GM19099 (cell line): ENCODE results near the gene MCRIP2.

Experiments used
- POLR2A ChIP-seq: IDR thresholded peaks from 3 replicates; pipeline ENCODE4 v1.6.1; 2011; ENCODE audit warnings: low read depth; ENCODE audit not compliant: insufficient read length; ENCODE audit errors: extremely low read depth

Gene MCRIP2

GRCh38 chr16:648781-649589 is 7.4 kb downstream of the MCRIP2 start, which contains the start of gene WDR90:
TSS of gene WDR90 (plus strand) at chr16:649365. CDS start at chr16:649417, 52 bp downstream.
- TF ChIP-seq POLR2A: peak; percentile 60

DNA sequence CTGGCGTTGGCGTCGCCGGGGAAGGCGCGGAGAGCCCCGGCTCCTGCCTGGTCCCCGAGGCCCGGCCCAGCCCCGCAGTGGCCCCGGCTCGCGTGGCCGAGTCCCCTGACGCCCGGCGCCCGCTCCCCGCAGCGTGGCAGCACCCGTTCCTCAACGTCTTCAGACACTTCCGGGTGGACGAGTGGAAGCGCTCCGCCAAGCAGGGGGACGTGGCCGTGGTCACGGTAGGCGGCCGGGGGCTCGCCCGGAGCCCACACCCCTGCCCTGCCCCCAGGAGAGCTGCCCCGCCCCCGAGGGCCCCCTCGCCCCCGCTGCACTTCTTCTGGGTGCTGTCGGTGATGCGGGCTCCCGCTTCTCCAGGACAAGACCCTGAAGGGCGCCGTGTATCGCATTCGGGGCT is 8.0 kb downstream of the MCRIP2 start:
- TF ChIP-seq POLR2A: no peak

- TF ChIP-seq POLR2A: no peak
Observed at GRCh38 chr16:651844-652243, 10.2 kb downstream of the MCRIP2 start.

- no peak for TF ChIP-seq POLR2A
Observed at GRCh38 chr16:652454-653305, 11.1 kb downstream of the MCRIP2 start.

DNA sequence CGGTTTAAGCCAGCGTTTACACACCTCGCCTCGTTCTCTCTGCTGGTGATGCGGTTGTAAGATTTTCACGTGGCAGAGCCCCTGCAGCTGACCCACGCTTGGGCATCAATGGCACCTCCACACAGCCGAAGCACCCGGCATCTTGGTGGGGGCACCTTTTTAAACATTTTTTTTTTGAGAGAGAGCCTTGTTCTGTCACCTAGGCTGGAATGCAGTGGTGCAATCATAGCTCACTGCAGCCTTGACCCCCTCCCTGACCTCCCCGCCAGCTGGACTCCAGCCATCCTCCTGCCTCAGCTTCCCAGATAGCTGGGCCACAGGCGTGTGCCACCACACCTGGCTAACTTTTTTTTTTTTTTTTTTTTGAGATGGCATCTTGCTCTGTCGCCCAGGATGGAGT is 12.4 kb downstream of the MCRIP2 start:
- no peak for TF ChIP-seq POLR2A

GRCh38 chr16:657487-657886 is 15.9 kb downstream of the MCRIP2 start:
- no peak for TF ChIP-seq POLR2A

DNA sequence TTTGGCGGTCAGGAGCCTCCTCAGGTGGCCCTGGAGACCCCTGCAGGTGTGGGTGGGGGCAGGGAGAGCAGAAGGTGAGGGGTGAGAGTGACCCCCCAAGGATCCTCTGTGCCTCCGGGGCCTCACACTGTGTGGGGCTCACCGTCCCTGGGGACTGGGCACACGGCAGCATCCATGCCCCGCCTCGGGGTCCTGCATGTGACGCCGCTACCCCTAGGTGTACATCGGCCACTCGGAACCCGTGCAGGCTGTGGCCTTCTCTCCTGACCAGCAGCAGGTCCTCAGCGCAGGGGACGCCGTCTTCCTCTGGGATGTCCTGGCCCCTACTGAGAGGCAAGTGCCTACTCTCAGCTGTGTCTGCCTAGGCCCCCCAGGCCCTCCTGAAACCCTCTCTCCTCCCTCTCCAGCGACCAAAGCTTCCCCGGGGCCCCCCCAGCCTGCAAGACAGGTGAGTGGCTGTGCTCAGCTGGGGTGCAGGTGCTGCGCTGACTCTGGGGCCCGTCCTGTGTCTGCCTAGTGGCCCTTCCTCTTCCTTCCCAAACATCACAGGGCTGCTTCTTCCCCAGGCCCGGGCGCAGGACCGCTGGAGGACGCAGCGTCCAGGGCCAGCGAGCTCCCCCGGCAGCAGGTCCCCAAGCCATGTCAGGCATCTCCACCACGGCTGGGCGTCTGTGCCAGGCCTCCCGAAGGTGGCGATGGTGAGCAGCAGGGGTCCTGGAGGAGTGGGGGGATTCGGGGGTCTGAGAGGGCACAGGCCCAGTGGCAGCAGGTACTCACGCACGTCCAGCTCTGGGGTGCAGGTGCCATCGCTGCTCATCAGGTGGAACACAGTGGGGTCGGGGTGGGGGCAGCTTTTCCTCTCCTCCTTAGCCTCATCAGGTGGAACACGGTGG is 17.3 kb downstream of the MCRIP2 start:
- TF ChIP-seq POLR2A: no peak

GRCh38 chr16:659618-660017 is 18.0 kb downstream of the MCRIP2 start:
- TF ChIP-seq POLR2A: no peak

DNA sequence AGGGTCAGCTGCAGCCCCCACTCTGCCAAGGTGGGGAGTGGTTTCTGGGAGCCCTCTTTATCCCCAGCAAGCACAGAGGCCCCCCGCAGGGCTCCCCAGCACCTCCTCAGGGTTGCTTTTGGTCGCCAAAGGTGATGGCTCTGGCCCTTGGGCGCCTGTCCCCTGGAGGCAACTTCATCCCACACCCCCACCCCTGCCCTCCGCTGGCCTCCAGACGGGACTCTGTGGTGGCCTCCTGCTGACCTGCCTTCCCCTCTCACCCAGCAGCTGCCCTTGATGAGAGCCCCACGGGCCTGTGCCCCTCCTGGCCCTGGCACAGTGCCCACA is 18.5 kb downstream of the MCRIP2 start:
- no peak for TF ChIP-seq POLR2A

DNA sequence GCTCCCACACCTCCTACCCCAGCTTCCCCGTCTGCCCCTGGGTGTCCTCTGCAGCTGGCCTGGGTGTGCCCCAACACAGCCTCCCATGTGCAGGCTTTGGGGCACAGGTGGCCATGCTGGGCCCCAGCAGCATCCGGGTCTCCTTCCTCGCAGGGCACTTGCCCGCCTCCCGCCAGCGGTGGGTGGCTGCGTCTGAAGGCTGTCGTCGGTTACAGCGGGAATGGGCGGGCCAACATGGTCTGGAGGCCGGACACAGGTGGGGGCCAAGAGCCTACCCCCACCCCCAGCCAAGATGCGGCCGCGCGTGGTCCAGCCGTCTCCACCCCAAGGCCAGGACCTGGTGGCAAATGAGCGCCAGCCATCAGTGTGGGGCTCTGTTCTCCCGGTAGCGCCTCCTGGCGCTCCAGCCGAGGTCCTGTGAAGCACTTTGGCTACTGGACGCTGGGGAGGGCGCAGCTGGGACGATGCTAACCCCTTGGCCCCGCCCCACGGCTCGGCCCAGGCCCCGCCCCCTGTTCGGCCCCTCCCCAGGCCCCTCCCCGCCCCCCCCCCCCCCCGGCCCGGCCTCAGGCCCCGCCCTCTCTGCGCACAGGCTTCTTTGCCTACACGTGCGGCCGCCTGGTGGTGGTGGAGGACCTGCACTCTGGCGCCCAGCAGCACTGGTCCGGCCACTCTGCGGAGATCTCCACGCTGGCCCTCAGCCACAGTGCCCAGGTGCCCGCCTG is 19.0 kb downstream of the MCRIP2 start:
- no peak for TF ChIP-seq POLR2A

DNA sequence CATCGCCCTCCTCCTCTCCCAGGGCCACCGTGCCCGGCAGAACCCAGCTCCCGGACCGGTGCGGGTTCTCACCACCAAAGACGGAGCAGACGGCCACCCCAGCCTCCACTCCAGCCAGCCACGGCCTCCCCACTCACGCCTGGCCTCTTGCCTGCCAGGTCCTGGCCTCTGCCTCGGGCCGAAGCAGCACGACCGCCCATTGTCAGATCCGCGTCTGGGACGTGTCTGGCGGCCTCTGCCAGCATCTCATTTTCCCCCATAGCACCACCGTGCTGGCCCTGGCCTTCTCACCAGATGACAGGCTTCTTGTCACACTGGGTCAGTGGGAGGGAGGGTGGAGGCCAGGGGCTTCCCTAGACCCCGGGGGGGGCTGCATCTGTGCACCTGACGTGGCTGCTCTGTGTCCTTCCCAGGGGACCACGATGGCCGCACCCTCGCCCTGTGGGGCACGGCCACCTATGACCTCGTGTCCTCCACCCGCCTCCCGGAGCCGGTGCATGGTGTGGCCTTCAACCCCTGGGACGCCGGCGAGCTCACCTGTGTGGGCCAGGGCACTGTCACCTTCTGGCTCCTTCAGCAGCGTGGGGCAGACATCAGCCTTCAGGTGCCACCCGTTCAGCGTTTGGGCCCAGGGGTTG is 19.7 kb downstream of the MCRIP2 start:
- no peak for TF ChIP-seq POLR2A

GRCh38 chr16:662095-662494 is 20.5 kb downstream of the MCRIP2 start:
- no peak for TF ChIP-seq POLR2A

GRCh38 chr16:662597-662996 is 21.0 kb downstream of the MCRIP2 start:
- no peak for TF ChIP-seq POLR2A

DNA sequence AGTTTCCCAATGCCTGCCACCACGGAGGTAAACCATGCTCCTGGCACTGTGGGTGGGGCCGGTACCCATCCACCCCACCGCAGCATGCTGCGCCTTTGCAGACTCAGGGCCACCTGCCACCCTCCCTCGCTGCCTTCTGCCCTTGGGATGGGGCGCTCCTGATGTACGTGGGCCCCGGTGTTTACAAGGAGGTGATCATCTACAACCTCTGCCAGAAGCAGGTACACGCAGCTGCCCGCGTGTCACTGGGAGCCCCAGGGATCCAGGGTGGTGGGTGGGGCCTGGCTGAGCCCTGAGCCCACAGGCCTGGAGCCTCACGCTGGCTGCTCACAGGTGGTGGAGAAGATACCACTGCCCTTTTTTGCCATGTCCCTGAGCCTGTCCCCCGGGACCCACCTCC is 24.9 kb downstream of the MCRIP2 start:
- no peak for TF ChIP-seq POLR2A
